CD14-positive monocyte (primary cell): ENCODE measurements around the gene AHNAK. TPM values are rescaled to one million over a fixed set of nuclear protein-coding genes. Genes with fewer than 3 reads are reported as not detected.
"Not testable (repeated sequence)": the region's sequence is repeated elsewhere in the genome, so short reads cannot be mapped to it uniquely, and the experiment has no call there.

Experiments used
- DNase-seq, 3 donors: peaks; one replicate each; pipeline ENCODE4 v3.0.0-alpha.2; 2011 to 2022
- H2AFZ ChIP-seq: 2 replicates; pipeline ENCODE4 v1.6.0; 2012; ENCODE audit warnings: mild to moderate bottlenecking, low read depth, low read length, inconsistent platforms; ENCODE audit not compliant: insufficient read depth, poor library complexity, severe bottlenecking
- H3K27ac ChIP-seq, 2 donors: 1 replicate in 1 of 2; 2 replicates in 1 of 2; pipeline ENCODE4 v1.5.1; 2012 to 2013; ENCODE audit warnings: low read length in 2 of 2, control low read depth in 1 of 2, inconsistent platforms in 1 of 2, low read depth in 1 of 2, mild to moderate bottlenecking in 1 of 2
- H3K27me3 ChIP-seq, 2 donors: one replicate each; pipeline versions ENCODE4 v1.6.0 to v1.6.1; 2011 to 2013; ENCODE audit warnings: low read length in 2 of 2; ENCODE audit not compliant: control insufficient read depth in 2 of 2, insufficient read depth in 2 of 2
- H3K36me3 ChIP-seq, 2 donors: replicated peaks in 1 of 2; 1 replicate in 1 of 2; 2 replicates in 1 of 2; pipeline versions ENCODE4 v1.5.1 to v1.6.1; 2012 to 2013; ENCODE audit warnings: low read length in 2 of 2, control low read depth in 1 of 2, inconsistent platforms in 1 of 2, mild to moderate bottlenecking in 1 of 2; ENCODE audit not compliant: insufficient read depth in 2 of 2, control insufficient read depth in 1 of 2
- H3K4me1 ChIP-seq, 2 donors: 1 replicate in 1 of 2; 2 replicates in 1 of 2; pipeline versions ENCODE4 v1.5.1 to v1.6.1; 2012 to 2013; ENCODE audit warnings: low read length in 2 of 2, control low read depth in 1 of 2, inconsistent platforms in 1 of 2, mild to moderate bottlenecking in 1 of 2, moderate library complexity in 1 of 2; ENCODE audit not compliant: insufficient read depth in 2 of 2, control insufficient read depth in 1 of 2
- H3K4me2 ChIP-seq: replicated peaks from 2 replicates; pipeline ENCODE3; 2012; ENCODE audit warnings: low read length, moderate library complexity, mild to moderate bottlenecking; ENCODE audit not compliant: poor library complexity, severe bottlenecking; ENCODE audit errors: extremely low read depth
- H3K4me3 ChIP-seq, 3 experiments: fragments of 200-600 bp in 1 of 3; sonication (generic) in 1 of 3; replicated peaks in 1 of 3; 1 replicate in 2 of 3; 2 replicates in 1 of 3; pipeline ENCODE4 v1.5.1; 2011 to 2013; ENCODE audit warnings: low read length in 3 of 3, mild to moderate bottlenecking in 3 of 3, control low read depth in 2 of 3, low read depth in 2 of 3, inconsistent platforms in 1 of 3, moderate library complexity in 1 of 3
- H3K79me2 ChIP-seq: 2 replicates; pipeline ENCODE4 v1.6.0; 2012; ENCODE audit warnings: mild to moderate bottlenecking, control low read depth, inconsistent platforms, low read length, moderate library complexity; ENCODE audit not compliant: insufficient read depth
- H3K9ac ChIP-seq: 2 replicates; pipeline ENCODE4 v1.6.0; 2017; ENCODE audit warnings: low read length, mild to moderate bottlenecking; ENCODE audit not compliant: insufficient read depth, poor library complexity, severe bottlenecking
- H3K9me3 ChIP-seq, 2 donors: replicated peaks in 1 of 2; 1 replicate in 1 of 2; 2 replicates in 1 of 2; pipeline versions ENCODE4 v1.5.1 to v1.6.1; 2012 to 2013; ENCODE audit warnings: low read length in 2 of 2, control low read depth in 1 of 2; ENCODE audit not compliant: control insufficient read depth in 1 of 2, insufficient read depth in 1 of 2
- H4K20me1 ChIP-seq: 2 replicates; pipeline ENCODE4 v1.6.0; 2012; ENCODE audit warnings: mild to moderate bottlenecking, low read length, control low read depth, moderate library complexity; ENCODE audit not compliant: insufficient read depth
- H3K27ac Mint-ChIP-seq, 7 donors: one replicate each; pipeline ENCODE4 v1.8.0; 2020; ENCODE audit warnings: mild to moderate bottlenecking in 7 of 7, mixed read lengths in 7 of 7, moderate library complexity in 6 of 7, inconsistent platforms in 2 of 7
- H3K27me3 Mint-ChIP-seq, 3 donors: one replicate each; pipeline ENCODE4 v1.8.0; 2021 to 2022; ENCODE audit warnings: low read depth in 3 of 3, mild to moderate bottlenecking in 3 of 3, mixed read lengths in 3 of 3, moderate library complexity in 3 of 3, inconsistent platforms in 1 of 3
- H3K36me3 Mint-ChIP-seq, 2 donors: one replicate each; pipeline ENCODE4 v1.8.0; 2020; ENCODE audit warnings: mixed read lengths in 2 of 2, inconsistent platforms in 1 of 2, mild to moderate bottlenecking in 1 of 2
- H3K4me1 Mint-ChIP-seq: one replicate; pipeline ENCODE4 v1.8.0; 2020; ENCODE audit warnings: mild to moderate bottlenecking, mixed read lengths
- H3K4me3 Mint-ChIP-seq, 2 donors: one replicate each; pipeline ENCODE4 v1.8.0; 2020; ENCODE audit warnings: mild to moderate bottlenecking in 2 of 2, mixed read lengths in 2 of 2, moderate library complexity in 1 of 2
- H3K9me3 Mint-ChIP-seq, 7 donors: one replicate each; pipeline ENCODE4 v1.8.0; 2020 to 2022; ENCODE audit warnings: mixed read lengths in 7 of 7, mild to moderate bottlenecking in 6 of 7, moderate library complexity in 6 of 7, inconsistent platforms in 2 of 7
- CTCF ChIP-seq: fragments of 200-600 bp; IDR thresholded peaks from one replicate; pipeline ENCODE4 v1.8.0; 2022; ENCODE audit warnings: antibody characterized with exemption, mild to moderate bottlenecking
- WGBS: methylation state at CpG from one replicate; pipeline ENCODE4 v1.1.5; 2013; ENCODE audit warnings: missing lambda C conversion rate; ENCODE audit not compliant: insufficient coverage; 5-methylcytosine and 5-hydroxymethylcytosine counted together
- intact Hi-C, 2 donors: fragments of 100-400 bp; cut with micrococcal nuclease; formaldehyde crosslinking; loops; one replicate each; pipeline versions ENCODE4 v1.15.0 to v1.15.1; 2023
- polyA plus RNA-seq, 3 donors: library from polyadenylated mRNA; depleted of rRNA in 1 of 3; unstranded in 2 of 3; stranded (reverse) in 1 of 3; fragments of 300-500 nt in 2 of 3; fragments of >200 nt in 1 of 3; fragmentation: Illumina TruSeq in 2 of 3; gene quantifications; 1 replicate in 2 of 3; 2 replicates in 1 of 3; pipeline ENCODE4 v1.2.3, GENCODE V29; 2012 to 2021

Gene AHNAK
- polyA plus RNA-seq, 3 donors, result 80.0 to 201 (median 103) TPM

GRCh38 chr11:62560566-62561103 is 14.0 kb upstream of the AHNAK start:
- H3K9me3 ChIP-seq, result no peaks in the 10 kb centered on the region
- H3K4me3 Mint-ChIP-seq, result no peak overlapping the region
- peak overlapping the region; percentile 10 to 56 for H3K27ac ChIP-seq
- peaks cover 39% of the 10 kb centered on the region for H4K20me1 ChIP-seq
- H3K36me3 Mint-ChIP-seq, result peaks cover 43 to 72% of the 10 kb centered on the region in 2 donors
- H3K79me2 ChIP-seq, result peaks cover 74% of the 10 kb centered on the region
- H3K9ac ChIP-seq, result no peak overlapping the region
- peaks cover 52 to 56% of the 10 kb centered on the region in 2 donors for H3K36me3 ChIP-seq
- WGBS, result 100% methylated on average over 2 of the region's 2 CpGs
- H3K4me3 ChIP-seq, result no peak overlapping the region
- DNase-seq, result peak; percentile 88 to 94 (median 90)
- H3K27me3 ChIP-seq, result no peaks in the 10 kb centered on the region
- intact Hi-C loops, result loop anchor here in 1 of 2 donors (5.0 kb wide), 1 partner anchor 138 kb away; no protein-coding TSS in a partner anchor
- peak; percentile 78 for TF ChIP-seq CTCF
- H3K9me3 Mint-ChIP-seq, result no peaks in the 10 kb centered on the region
- peak overlapping the region; percentile 70 to 87 (median 81) for H3K27ac Mint-ChIP-seq
- H3K4me2 ChIP-seq, result no peak overlapping the region
- H3K4me1 ChIP-seq, result peaks cover 36 to 44% of the 10 kb centered on the region in 2 donors
- peaks cover 37% of the 10 kb centered on the region for H3K4me1 Mint-ChIP-seq
- peaks cover 0 to 2% (median 2%) of the 10 kb centered on the region in 3 donors for H3K27me3 Mint-ChIP-seq
- H2AFZ ChIP-seq, result no peak overlapping the region

DNA sequence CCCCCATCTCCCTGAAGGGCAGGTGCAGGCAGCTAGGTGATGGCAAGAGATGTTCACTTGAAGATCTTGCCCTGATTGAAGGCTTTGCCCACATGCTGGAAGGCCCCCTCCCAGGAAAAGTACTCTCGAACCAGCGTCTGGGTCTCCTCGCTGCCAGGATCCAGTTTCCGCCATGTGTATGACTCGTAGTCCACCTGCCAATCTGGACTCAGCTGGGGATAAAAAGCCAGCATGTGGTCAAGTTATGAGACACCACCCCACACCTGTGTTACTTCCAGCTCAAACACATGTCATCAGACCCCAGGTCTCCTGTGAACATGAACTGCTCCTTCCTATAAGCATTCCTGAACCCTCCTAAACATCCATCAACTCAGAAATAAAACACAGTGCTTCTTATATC is 13.0 kb upstream of the AHNAK start:
- DNase-seq, H3K9ac ChIP-seq, H3K27me3 Mint-ChIP-seq, H3K4me3 Mint-ChIP-seq, H3K9me3 Mint-ChIP-seq, H3K27me3 ChIP-seq, H3K9me3 ChIP-seq, H2AFZ ChIP-seq, H3K4me3 ChIP-seq, H3K4me2 ChIP-seq: not testable (repeated sequence)
- Mint-ChIP-seq H3K36me3 (peaks cover 34 to 62% of the 10 kb centered on the region in 2 donors), H3K4me1 (peaks cover 47% of the 10 kb centered on the region), H3K27ac (peak overlapping the region; percentile 30 to 87 (median 78))
- Histone ChIP-seq H3K27ac (peak overlapping the region in 1 of 2 donors; percentile 26), H3K36me3 (peaks cover 43 to 46% of the 10 kb centered on the region in 2 donors), H4K20me1 (peaks cover 30% of the 10 kb centered on the region), H3K4me1 (peaks cover 46 to 54% of the 10 kb centered on the region in 2 donors), H3K79me2 (peaks cover 69% of the 10 kb centered on the region)
- intact Hi-C loops, result loop anchor here (2.0 to 5.0 kb wide), 2 partner anchors 19 to 137 kb away; no protein-coding TSS in a partner anchor
- WGBS, result 84% methylated on average over 4 of the region's 5 CpGs
